A673 (cell line): ENCODE results near the gene PATL1.

Experiments
- CTCF ChIP-seq: fragments of 300-800, 200-600 bp; sonication (generic); conservative IDR thresholded peaks from 2 replicates; pipeline ENCODE4 v1.5.1; 2017; ENCODE audit warnings: low read depth, mild to moderate bottlenecking, antibody characterized with exemption, low read length, moderate library complexity, mixed read lengths
- EZH2 ChIP-seq: fragments of 200-600 bp; sonication (generic); IDR thresholded peaks from 2 replicates; pipeline ENCODE4 v1.6.1; 2017; ENCODE audit warnings: borderline replicate concordance, low read depth, mild to moderate bottlenecking, mixed read lengths, antibody characterized with exemption, low read length; ENCODE audit not compliant: poor library complexity, severe bottlenecking

- no peak for TF ChIP-seq CTCF
- TF ChIP-seq EZH2 = no peak
Observed at GRCh38 chr11:59689015-59689414, 20.2 kb upstream of the PATL1 start.
